CD14-positive monocyte (primary cell): ENCODE measurements around the gene BARX2. TPM values are rescaled to one million over a fixed set of nuclear protein-coding genes. Genes with fewer than 3 reads are reported as not detected.

Experiments used
- DNase-seq, 3 donors: peaks; one replicate each; pipeline ENCODE4 v3.0.0-alpha.2; 2011 to 2022
- H2AFZ ChIP-seq: 2 replicates; pipeline ENCODE4 v1.6.0; 2012; ENCODE audit warnings: mild to moderate bottlenecking, low read depth, low read length, inconsistent platforms; ENCODE audit not compliant: insufficient read depth, poor library complexity, severe bottlenecking
- H3K27ac ChIP-seq, 2 donors: 1 replicate in 1 of 2; 2 replicates in 1 of 2; pipeline ENCODE4 v1.5.1; 2012 to 2013; ENCODE audit warnings: low read length in 2 of 2, control low read depth in 1 of 2, inconsistent platforms in 1 of 2, low read depth in 1 of 2, mild to moderate bottlenecking in 1 of 2
- H3K27me3 ChIP-seq, 2 donors: one replicate each; pipeline versions ENCODE4 v1.6.0 to v1.6.1; 2011 to 2013; ENCODE audit warnings: low read length in 2 of 2; ENCODE audit not compliant: control insufficient read depth in 2 of 2, insufficient read depth in 2 of 2
- H3K36me3 ChIP-seq, 2 donors: replicated peaks in 1 of 2; 1 replicate in 1 of 2; 2 replicates in 1 of 2; pipeline versions ENCODE4 v1.5.1 to v1.6.1; 2012 to 2013; ENCODE audit warnings: low read length in 2 of 2, control low read depth in 1 of 2, inconsistent platforms in 1 of 2, mild to moderate bottlenecking in 1 of 2; ENCODE audit not compliant: insufficient read depth in 2 of 2, control insufficient read depth in 1 of 2
- H3K4me1 ChIP-seq, 2 donors: 1 replicate in 1 of 2; 2 replicates in 1 of 2; pipeline versions ENCODE4 v1.5.1 to v1.6.1; 2012 to 2013; ENCODE audit warnings: low read length in 2 of 2, control low read depth in 1 of 2, inconsistent platforms in 1 of 2, mild to moderate bottlenecking in 1 of 2, moderate library complexity in 1 of 2; ENCODE audit not compliant: insufficient read depth in 2 of 2, control insufficient read depth in 1 of 2
- H3K4me2 ChIP-seq: replicated peaks from 2 replicates; pipeline ENCODE3; 2012; ENCODE audit warnings: low read length, moderate library complexity, mild to moderate bottlenecking; ENCODE audit not compliant: poor library complexity, severe bottlenecking; ENCODE audit errors: extremely low read depth
- H3K4me3 ChIP-seq, 3 experiments: fragments of 200-600 bp in 1 of 3; sonication (generic) in 1 of 3; replicated peaks in 1 of 3; 1 replicate in 2 of 3; 2 replicates in 1 of 3; pipeline ENCODE4 v1.5.1; 2011 to 2013; ENCODE audit warnings: low read length in 3 of 3, mild to moderate bottlenecking in 3 of 3, control low read depth in 2 of 3, low read depth in 2 of 3, inconsistent platforms in 1 of 3, moderate library complexity in 1 of 3
- H3K79me2 ChIP-seq: 2 replicates; pipeline ENCODE4 v1.6.0; 2012; ENCODE audit warnings: mild to moderate bottlenecking, control low read depth, inconsistent platforms, low read length, moderate library complexity; ENCODE audit not compliant: insufficient read depth
- H3K9ac ChIP-seq: 2 replicates; pipeline ENCODE4 v1.6.0; 2017; ENCODE audit warnings: low read length, mild to moderate bottlenecking; ENCODE audit not compliant: insufficient read depth, poor library complexity, severe bottlenecking
- H3K9me3 ChIP-seq, 2 donors: replicated peaks in 1 of 2; 1 replicate in 1 of 2; 2 replicates in 1 of 2; pipeline versions ENCODE4 v1.5.1 to v1.6.1; 2012 to 2013; ENCODE audit warnings: low read length in 2 of 2, control low read depth in 1 of 2; ENCODE audit not compliant: control insufficient read depth in 1 of 2, insufficient read depth in 1 of 2
- H4K20me1 ChIP-seq: 2 replicates; pipeline ENCODE4 v1.6.0; 2012; ENCODE audit warnings: mild to moderate bottlenecking, low read length, control low read depth, moderate library complexity; ENCODE audit not compliant: insufficient read depth
- H3K27ac Mint-ChIP-seq, 7 donors: one replicate each; pipeline ENCODE4 v1.8.0; 2020; ENCODE audit warnings: mild to moderate bottlenecking in 7 of 7, mixed read lengths in 7 of 7, moderate library complexity in 6 of 7, inconsistent platforms in 2 of 7
- H3K27me3 Mint-ChIP-seq, 3 donors: one replicate each; pipeline ENCODE4 v1.8.0; 2021 to 2022; ENCODE audit warnings: low read depth in 3 of 3, mild to moderate bottlenecking in 3 of 3, mixed read lengths in 3 of 3, moderate library complexity in 3 of 3, inconsistent platforms in 1 of 3
- H3K36me3 Mint-ChIP-seq, 2 donors: one replicate each; pipeline ENCODE4 v1.8.0; 2020; ENCODE audit warnings: mixed read lengths in 2 of 2, inconsistent platforms in 1 of 2, mild to moderate bottlenecking in 1 of 2
- H3K4me1 Mint-ChIP-seq: one replicate; pipeline ENCODE4 v1.8.0; 2020; ENCODE audit warnings: mild to moderate bottlenecking, mixed read lengths
- H3K4me3 Mint-ChIP-seq, 2 donors: one replicate each; pipeline ENCODE4 v1.8.0; 2020; ENCODE audit warnings: mild to moderate bottlenecking in 2 of 2, mixed read lengths in 2 of 2, moderate library complexity in 1 of 2
- H3K9me3 Mint-ChIP-seq, 7 donors: one replicate each; pipeline ENCODE4 v1.8.0; 2020 to 2022; ENCODE audit warnings: mixed read lengths in 7 of 7, mild to moderate bottlenecking in 6 of 7, moderate library complexity in 6 of 7, inconsistent platforms in 2 of 7
- CTCF ChIP-seq: fragments of 200-600 bp; IDR thresholded peaks from one replicate; pipeline ENCODE4 v1.8.0; 2022; ENCODE audit warnings: antibody characterized with exemption, mild to moderate bottlenecking
- WGBS: methylation state at CpG from one replicate; pipeline ENCODE4 v1.1.5; 2013; ENCODE audit warnings: missing lambda C conversion rate; ENCODE audit not compliant: insufficient coverage; 5-methylcytosine and 5-hydroxymethylcytosine counted together
- intact Hi-C, 2 donors: fragments of 100-400 bp; cut with micrococcal nuclease; formaldehyde crosslinking; loops; one replicate each; pipeline versions ENCODE4 v1.15.0 to v1.15.1; 2023
- polyA plus RNA-seq, 3 donors: library from polyadenylated mRNA; depleted of rRNA in 1 of 3; unstranded in 2 of 3; stranded (reverse) in 1 of 3; fragments of 300-500 nt in 2 of 3; fragments of >200 nt in 1 of 3; fragmentation: Illumina TruSeq in 2 of 3; gene quantifications; 1 replicate in 2 of 3; 2 replicates in 1 of 3; pipeline ENCODE4 v1.2.3, GENCODE V29; 2012 to 2021

BARX2 gene
- polyA plus RNA-seq, 3 donors: not detected

DNA sequence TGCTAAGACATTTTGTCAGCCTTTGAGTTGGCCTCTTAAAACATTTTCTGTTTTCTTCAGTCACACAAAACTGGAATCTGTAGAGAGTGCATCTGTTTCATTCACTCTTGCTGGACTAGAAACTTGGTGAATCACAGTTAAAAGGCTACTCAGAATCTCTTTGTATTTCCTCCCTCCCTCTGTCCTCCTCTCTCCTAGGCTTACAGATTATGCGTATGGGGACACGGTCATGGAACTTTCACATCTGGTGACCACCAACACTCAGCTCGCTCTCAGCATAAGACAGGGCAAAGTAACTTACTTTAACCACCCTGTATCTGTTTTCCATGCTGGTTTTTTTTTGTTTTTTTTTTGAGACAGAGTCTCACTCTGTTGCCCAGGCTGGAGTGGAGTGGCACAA lies 50.4 kb downstream of the BARX2 start:
- no peak overlapping the region for H3K4me3 Mint-ChIP-seq
- peaks cover 1 to 8% (median 8%) of the 10 kb centered on the region in 3 donors for H3K27me3 Mint-ChIP-seq
- DNase-seq: no peak
- H3K4me3 ChIP-seq: no peak overlapping the region
- H3K4me1 ChIP-seq: no peaks in the 10 kb centered on the region
- no peak overlapping the region for H2AFZ ChIP-seq
- no peaks in the 10 kb centered on the region for H3K79me2 ChIP-seq
- H3K36me3 Mint-ChIP-seq: no peaks in the 10 kb centered on the region
- TF ChIP-seq CTCF: no peak
- no peaks in the 10 kb centered on the region for H3K27me3 ChIP-seq
- no peaks in the 10 kb centered on the region for H4K20me1 ChIP-seq
- H3K27ac Mint-ChIP-seq: peak overlapping the region in 1 of 7 donors; percentile 33
- no peak overlapping the region for H3K4me2 ChIP-seq
- 100% methylated on average over 3 of the region's 3 CpGs for WGBS
- no peak overlapping the region for H3K9ac ChIP-seq
- no peaks in the 10 kb centered on the region for H3K36me3 ChIP-seq
- no peak overlapping the region for H3K27ac ChIP-seq
- no peaks in the 10 kb centered on the region for H3K9me3 ChIP-seq
- intact Hi-C loops: no loop called here
- no peaks in the 10 kb centered on the region for H3K4me1 Mint-ChIP-seq
- H3K9me3 Mint-ChIP-seq: peaks cover 0 to 5% (median 3%) of the 10 kb centered on the region in 7 donors

GRCh38 chr11:129426776-129427175 lies 51.1 kb downstream of the BARX2 start:
- H3K79me2 ChIP-seq: no peaks in the 10 kb centered on the region
- WGBS: no CpG with 5 or more reads among the region's 3 CpGs
- no peak overlapping the region for H3K4me3 Mint-ChIP-seq

More at GRCh38 chr11:129426776-129427175, 51.1 kb downstream of the BARX2 start:
- no peaks in the 10 kb centered on the region for H3K27me3 ChIP-seq
- H3K27ac ChIP-seq: no peak overlapping the region
- Mint-ChIP-seq H3K36me3 (no peaks in the 10 kb centered on the region), H3K27me3 (peaks cover 1 to 8% (median 8%) of the 10 kb centered on the region in 3 donors), H3K4me1 (no peaks in the 10 kb centered on the region), H3K9me3 (peaks cover 0 to 7% (median 4%) of the 10 kb centered on the region in 7 donors), H3K27ac (no peak overlapping the region)
- no peak overlapping the region for H2AFZ ChIP-seq
- DNase-seq: no peak
- H3K4me3 ChIP-seq: no peak overlapping the region
- H4K20me1 ChIP-seq: no peaks in the 10 kb centered on the region
- no peak for TF ChIP-seq CTCF
- H3K36me3 ChIP-seq: no peaks in the 10 kb centered on the region
- no peak overlapping the region for H3K9ac ChIP-seq
- H3K4me2 ChIP-seq: no peak overlapping the region
- no peaks in the 10 kb centered on the region for H3K4me1 ChIP-seq
- no peaks in the 10 kb centered on the region for H3K9me3 ChIP-seq
- intact Hi-C loops: no loop called here
